Measurements from ENCODE around the gene ODC1. TPM values are rescaled to one million over a fixed set of nuclear protein-coding genes. Genes with fewer than 3 reads are reported as not detected.

ODC1 gene
- total RNA-seq, 1 donor from 2014 or later = 52.8 TPM

DNA sequence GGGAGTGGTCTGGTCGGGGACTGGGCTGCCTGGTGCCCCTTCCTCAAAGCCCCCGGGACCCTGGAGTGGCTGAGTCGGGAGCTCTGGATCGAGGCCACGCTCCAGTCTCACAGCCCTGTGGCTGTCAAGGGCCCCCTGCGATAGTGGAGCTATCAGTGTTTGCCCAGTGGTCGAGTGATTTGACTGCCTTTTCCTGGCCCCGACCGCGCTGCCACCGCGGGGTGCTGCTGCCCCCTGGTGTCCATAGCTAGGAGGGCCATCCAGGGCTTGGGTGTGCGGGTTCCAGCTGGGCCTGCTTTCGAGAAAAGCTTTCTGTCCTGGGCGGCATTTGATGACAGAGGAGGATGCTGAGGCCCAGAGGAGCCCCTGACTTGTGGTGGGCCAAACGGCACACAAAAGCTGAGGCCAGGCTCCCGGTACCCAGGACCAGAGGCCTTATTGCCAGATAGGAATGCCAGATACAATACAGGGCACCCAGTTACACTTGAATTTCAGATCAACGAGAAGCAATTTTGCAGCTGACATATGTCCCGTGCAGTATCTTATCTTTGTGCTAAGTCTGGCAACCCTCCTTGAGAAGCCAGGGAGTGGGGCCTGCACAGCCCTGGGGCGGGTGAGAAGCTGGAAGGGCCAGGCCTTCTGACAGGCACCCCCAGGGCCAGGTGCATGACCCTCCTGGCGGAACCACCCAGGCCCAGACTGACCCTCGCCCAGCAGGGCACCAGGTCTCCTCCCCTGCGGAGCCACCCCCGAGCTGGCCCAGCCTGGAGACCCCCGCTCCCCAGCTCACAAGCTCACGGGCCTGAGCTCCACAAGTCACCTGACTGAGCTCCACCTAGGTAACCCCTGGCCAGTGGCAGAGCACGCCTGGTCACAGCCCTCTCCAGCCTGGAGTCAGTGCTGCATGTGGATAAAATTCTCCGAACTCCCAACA, 13.0 kb downstream of the ODC1 start:
- intact Hi-C loops (cut with micrococcal nuclease) = loop anchor here (1.0 kb wide), 8 partner anchors 12 to 621 kb away; no protein-coding TSS in a partner anchor

DNA sequence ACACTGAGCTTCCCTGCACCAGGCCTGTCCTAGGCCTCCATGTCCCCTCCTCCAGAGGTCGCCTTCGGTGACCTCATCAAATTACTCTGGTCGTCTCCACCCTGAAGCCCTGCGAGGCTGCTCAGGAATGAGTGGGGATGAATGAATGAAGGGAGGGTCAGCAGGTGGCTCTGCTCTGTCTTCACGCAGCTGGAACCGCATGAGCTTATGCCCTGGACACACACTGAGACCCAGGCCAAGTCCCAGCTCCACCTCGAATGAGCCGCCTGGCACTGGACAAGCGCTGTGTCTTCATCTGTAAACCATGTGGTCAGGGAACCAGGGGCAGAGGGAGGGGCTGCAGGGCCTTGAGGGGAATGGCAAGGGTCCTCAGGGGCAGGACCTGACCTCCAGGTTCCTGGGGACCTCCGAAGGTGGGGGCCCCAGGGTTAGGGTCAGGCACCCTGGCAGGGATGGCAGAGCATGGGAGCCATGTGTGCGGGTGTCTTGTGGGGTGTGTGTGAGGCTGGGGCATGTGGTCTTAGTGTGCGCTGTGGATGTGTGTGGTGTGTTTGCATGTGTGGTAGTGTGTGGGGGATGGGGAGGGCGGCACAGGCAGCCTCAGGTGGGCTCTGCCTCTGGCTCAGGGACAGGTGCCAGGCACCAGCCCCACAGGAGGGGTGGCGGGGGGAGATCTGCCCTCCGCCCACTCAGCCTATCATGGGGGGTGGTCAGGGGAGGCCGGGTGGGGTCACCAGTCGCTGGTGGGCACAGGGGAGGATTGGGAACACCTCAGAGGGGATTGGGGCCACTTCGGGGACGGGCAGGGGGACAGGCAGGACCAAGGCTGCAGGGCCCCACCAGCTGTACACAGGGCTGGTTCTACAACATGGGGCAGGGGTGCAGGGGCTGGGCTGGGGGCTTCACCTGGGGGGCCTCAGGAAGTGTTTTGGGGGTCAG, 13.9 kb downstream of the ODC1 start:
- intact Hi-C loops (cut with micrococcal nuclease) = no loop called here

DNA sequence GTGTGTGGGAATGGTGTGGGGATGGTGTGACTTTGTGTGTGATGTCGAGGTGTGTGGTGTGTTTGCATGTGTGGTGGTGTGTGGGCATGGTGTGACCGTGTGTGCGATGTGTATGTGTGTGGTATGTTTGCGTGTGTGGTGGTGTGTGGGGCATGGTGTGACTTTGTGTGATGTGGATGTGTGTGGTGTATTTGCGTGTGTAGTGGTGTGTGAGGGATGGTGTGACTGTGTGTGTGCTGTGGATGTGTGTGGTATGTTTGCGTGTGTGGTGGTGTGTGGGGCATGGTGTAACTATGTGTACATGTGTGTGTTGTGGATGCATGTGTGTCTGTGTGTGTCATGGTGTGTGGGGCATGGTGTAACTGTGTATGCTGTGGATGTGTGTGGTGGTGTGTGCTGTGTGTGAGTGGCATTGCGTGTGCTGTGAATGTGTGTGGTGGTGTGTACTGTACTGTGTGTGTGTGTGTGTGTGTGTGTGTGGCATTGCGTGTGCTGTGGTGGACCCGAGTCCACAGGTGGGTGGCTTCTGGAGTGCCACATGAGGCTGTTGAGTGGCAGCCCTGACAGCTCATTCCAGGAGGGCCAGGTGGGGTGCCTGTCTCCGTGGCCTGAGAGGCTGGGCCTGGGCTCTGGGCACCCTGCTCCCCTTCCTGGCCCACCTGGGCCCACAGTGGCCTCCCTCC, 14.7 kb downstream of the ODC1 start:
- intact Hi-C loops (cut with micrococcal nuclease) = no loop called here

DNA sequence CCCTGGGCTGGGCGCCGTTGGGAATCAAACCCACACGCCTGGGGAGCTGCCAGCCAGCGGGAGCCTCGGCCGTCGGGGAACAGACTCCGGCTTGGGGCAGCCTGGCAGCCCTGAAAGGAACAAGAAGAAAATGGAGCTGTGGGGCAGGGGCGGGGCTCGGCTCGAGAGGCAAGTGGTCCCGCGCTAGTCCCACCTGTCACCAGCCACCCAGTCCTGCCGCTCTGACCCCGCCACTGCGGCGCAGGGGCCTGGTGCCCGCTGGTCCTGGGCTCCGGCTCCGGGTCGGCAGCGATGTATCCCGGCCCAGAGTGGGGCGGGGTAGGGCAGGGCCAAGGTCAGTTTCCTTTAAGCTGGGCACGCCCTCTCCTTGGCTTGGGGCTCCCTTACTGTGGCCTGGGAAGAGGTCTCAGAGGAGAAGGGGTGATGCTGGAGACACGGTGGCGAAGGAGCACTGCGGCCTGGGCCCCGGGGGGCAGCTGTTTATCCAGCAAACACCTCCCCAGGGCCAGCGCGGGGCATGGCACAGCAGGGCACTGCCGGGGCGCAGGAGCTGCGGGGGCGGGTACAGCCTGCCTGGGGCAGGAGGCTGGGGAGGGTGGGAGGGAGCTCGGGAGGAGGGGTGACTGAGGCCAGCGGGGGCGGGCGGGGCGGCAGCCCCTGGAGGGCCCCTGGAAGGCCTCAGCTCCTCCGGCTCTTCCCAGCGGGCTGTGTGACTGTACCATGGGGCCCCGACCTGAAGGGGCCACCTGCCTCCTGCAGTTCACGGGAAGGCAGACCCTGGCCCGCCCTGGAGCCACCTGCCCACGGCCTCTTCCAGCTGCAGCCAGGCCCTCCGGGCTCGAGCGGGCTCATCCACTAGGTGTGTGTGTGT, 15.6 kb downstream of the ODC1 start:
- intact Hi-C loops (cut with micrococcal nuclease) = loop anchor here (1.0 kb wide), 1 partner anchor 24 kb away; no protein-coding TSS in a partner anchor

DNA sequence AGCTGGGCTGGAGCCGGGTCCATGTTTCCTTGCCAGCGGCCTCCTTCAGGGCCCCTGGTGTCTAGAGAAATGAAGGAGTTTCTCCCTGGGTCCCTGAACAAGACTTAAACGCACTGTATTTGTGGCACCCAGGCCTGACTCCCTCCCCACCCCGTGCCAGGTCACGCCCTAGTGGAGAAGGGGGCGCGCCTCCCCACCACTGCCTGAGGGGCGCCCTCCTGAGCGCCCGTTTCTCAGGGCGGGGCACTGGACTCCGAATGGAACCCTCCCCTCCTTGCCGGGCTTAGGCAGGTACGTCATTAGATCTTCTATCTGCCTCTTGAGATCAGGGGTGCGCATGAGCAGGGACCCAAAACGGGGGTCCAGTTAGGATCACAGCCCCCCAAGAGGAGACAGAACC, 16.3 kb downstream of the ODC1 start:
- intact Hi-C loops (cut with micrococcal nuclease) = loop anchor here (1.0 kb wide), 1 partner anchor 23 kb away; no protein-coding TSS in a partner anchor

DNA sequence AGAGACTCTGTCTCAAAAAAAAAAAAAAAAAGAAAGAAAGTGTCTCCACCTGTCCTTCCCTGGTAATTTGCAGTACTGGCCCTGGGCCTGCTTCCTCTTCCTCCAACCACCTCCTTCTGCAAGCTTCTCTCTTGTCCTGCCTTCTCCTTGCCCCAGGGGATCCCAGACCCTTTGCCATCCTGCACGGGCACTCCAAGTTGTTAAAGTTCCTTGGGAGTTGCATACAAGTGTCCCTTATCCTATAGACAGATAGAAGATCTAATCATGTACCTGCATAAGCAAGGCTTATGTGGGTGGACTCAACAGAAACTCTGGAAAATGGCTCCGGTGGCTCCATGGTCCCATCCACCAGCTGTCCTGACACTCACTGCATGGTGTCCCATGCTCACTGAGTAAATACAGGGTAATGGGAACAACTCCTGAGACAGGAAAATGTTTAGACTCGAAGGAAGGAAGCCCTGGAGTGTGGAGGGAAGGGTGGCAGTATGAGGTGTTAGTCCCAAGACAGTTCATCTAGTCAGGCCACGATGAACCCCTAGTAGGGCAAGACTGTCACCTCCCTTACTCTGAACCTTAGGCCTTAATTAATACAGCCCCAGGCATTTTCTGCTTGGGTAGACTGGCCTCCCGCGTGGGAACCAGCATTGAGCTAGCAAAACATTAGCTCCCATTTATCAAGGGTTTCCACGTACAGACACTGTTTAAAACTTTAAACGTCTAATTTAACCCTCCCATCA, 17.1 kb downstream of the ODC1 start:
- intact Hi-C loops (cut with micrococcal nuclease) = no loop called here

DNA sequence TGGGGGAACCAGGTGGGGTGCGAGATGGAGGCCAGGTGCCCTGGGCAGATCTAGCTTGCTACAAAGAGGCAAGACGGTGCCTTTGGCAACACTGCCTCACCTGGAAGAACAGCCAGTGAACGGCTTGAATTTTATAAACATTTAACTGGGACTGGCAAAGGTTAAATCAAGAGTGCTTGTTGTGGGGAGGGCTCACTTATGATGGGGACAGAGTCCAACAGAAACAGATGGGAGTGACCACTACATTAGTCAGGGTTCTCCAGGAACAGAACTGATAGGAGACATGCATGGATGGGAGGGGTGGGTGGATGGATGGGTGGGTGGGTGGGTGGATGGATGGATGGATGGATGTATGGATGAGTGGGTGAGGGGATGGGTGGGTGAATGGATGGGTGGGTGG, 19.2 kb downstream of the ODC1 start:
- intact Hi-C loops (cut with micrococcal nuclease) = no loop called here

DNA sequence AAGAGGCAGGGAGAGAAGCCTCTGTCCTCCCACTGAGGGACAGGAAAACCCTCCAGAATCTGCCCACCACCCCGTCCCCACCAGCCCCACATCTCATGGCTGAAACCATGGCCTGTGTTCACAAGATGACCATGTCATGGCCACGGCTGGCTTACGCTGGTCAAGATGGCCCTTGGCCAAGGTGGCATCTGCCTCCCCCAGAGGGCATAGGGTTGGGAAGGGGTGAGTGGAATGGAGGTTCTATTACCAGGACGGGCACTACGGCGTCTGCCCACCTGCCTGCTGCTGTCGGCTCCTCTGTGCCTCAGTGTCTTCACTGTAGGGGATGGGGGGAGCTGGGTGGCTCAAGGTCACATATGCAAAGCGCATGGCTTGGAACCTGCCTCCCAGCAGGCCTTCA, 19.8 kb downstream of the ODC1 start:
- intact Hi-C loops (cut with micrococcal nuclease) = no loop called here

DNA sequence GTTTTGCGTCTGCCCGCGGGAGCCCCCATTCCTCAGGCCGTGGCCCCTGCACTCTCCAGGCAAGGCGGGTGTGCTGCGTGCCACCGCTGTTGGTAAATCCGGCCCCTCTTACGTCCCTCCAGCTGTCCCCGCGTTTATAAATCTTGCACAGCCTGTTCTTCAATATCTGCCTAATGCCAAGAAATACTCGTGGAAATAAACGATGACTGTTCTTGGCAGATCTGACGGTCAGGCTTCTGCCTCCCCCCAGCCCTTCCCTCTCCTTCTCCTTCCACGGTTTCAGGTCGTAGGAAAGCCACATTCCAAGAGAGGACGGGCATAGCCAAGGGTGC, 20.5 kb downstream of the ODC1 start:
- intact Hi-C loops (cut with micrococcal nuclease) = no loop called here

DNA sequence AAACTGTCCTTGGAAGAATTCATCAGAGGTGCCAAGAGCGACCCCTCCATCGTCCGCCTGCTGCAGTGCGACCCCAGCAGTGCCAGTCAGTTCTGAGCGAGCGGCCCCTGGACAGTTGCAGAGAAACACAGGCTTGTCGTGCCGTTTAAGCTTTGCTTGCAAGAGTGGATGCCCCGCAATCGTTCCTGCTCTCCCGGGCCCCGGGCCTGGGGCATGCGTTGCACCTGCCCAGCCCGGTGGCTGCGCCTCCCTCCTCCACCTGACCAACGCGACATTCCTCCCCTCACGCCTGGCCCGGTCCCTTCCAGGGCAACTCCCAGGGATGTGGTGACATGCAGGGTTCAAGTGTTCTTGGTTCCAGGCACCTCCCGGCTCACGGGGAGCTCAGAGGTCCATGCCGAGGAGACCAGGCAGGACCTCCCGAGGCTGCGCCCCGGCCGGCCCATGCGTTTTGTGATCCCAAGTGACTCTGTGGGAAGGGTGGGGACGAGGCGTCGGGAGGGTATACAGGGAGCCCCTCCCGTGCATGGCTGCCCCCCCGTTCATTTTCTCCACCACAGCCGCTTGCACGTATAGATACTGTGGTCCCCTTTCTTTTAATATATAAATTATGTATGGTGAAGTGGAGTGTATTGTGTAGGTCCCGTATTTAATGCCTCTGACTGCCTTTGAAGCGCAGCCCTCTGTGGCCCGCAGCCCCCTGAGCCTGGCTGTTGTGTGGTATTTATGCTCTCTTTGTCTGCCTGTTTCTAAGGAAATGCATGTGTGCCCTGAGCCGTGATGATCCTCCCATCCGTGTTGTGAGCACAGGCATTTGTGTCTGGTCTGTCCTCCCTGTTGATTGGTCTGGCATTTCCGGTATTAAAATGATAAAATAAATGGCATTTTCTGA, 21.2 kb downstream of the ODC1 start:
- intact Hi-C loops (cut with micrococcal nuclease) = no loop called here

DNA sequence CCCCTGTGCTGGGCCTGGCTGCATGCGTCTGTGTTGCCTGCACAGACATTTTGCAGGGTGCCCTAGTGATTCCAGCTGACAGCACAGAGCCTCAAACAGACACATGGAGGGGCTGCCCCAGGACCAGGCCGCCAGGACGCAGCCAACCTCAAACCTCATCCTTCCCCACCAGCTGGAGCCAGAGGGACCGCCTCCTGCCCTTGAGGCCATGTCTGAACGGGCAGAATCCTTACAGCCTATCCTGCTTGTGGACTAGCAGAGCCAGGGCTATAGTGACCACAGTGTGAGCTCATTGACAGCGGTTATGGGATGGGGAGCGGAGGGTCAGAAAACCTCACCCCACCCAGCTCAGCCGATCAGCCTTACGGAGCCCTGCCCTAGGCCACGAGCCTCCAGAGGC, 22.4 kb downstream of the ODC1 start:
- intact Hi-C loops (cut with micrococcal nuclease) = no loop called here

DNA sequence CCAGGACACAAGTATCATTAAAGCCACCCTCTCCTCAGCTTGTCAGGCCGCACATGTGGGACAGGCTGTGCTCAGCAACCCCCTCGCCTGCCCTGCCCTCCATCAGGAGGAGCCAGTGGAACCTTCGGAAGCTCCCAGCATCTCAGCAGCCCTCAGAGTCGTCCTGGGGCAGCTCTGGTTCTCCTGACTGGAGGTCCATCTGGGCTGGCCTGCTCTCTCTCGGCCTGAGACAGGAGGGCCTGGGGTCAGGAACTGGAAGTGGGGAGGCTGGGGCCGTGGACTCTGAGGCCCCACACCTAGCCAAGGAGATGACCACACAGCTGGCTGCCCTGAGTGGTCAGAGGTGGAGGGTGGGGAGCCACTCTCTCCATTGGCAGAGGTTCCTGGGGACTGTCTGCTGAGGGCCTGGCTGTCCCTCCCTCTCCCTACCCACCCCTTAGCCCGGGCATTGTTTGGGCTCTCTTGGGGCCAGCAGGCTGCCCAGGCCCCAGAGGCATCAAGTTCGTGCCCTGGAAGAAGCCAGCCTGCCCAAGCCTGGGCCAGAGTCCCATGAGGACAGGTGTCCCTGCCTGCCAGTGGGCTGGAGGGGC, 23.1 kb downstream of the ODC1 start:
- intact Hi-C loops (cut with micrococcal nuclease) = no loop called here

DNA sequence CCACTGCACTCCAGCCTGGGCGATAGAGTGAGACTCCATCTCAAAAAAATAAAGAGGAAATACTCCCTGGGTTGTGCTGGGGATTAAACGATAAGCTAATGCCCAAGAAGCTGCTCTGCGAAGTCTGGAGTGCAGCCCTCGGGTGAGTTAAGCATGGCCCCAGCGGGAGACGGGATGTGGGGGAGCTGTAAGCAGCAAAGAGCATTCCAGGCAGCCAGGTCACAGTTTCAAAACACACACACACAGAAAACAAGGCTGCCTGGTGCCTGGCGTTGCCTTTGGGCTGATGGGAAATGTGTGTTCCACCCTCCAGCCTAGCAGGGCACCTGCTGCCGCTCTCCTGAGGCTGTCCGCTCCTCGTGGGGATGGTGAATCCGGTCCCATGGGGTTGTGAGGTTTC, 24.1 kb downstream of the ODC1 start:
- intact Hi-C loops (cut with micrococcal nuclease) = no loop called here

DNA sequence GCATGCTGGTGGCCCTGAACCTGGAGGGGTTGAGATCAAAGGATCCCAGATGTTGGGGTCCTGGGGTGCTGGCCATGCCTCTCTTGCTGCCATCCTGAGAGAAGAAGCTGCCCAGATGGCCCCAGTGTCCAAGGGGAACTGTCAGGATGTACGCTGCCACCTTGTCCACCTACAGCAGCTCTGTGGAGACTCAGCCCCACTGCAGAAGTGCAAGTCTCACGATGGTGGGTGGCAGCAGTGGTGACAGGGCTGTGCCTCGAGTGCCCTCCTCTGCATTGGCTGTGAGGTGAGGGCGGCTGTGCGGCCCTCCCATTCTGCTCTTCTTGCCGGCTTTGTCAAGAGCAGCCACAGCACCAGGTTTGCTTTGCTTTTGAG, 24.7 kb downstream of the ODC1 start:
- intact Hi-C loops (cut with micrococcal nuclease) = no loop called here

DNA sequence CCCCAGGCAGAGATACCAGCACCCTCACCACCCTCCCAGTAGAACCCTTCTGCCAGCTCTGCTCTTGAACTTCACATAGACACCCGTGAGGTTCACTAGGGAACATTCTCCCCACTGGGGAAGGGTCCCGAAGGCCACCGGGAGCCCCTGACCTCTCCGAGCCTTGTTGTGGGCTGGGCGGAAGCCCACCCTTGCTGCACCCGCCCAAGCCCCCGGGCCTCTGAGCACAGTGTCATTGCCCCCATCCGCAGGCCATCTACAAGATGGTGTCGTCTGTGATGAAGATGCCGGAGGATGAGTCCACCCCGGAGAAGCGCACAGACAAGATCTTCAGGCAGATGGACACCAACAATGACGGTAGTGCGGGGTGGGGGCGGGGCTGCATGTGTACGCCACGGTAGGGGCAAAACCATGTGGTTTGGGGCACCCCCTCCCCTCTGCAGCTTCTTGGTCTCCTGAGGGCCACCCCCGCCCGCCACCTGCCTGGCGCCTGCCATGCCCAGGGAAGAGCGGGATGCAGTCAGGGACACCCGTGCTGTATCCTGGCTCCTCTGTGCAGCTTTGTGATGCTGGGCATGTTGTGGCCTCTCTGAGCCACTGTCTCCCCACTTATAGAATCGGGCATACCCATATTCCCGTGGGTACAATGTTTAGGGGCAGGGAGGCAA, 25.3 kb downstream of the ODC1 start:
- intact Hi-C loops (cut with micrococcal nuclease) = no loop called here

DNA sequence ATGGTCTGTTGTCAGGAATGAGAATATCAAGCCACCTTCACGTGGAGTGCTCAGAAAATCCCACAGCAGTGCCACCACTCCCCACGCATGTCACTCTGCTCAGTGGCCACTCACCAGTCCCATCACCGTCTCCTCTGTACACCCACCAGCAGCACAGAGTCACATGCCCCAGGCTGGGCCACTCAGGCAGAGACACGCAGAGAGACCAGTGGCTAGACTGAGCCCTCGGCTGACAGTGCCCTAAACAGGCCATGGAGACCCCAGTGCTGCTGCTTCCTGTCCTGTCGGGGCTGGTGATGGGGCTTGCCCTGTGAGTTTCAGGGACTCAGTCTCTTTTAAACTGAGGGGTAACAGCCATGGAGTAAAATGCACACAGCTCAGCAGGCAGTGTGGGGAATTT, 25.9 kb downstream of the ODC1 start:
- intact Hi-C loops (cut with micrococcal nuclease) = no loop called here

DNA sequence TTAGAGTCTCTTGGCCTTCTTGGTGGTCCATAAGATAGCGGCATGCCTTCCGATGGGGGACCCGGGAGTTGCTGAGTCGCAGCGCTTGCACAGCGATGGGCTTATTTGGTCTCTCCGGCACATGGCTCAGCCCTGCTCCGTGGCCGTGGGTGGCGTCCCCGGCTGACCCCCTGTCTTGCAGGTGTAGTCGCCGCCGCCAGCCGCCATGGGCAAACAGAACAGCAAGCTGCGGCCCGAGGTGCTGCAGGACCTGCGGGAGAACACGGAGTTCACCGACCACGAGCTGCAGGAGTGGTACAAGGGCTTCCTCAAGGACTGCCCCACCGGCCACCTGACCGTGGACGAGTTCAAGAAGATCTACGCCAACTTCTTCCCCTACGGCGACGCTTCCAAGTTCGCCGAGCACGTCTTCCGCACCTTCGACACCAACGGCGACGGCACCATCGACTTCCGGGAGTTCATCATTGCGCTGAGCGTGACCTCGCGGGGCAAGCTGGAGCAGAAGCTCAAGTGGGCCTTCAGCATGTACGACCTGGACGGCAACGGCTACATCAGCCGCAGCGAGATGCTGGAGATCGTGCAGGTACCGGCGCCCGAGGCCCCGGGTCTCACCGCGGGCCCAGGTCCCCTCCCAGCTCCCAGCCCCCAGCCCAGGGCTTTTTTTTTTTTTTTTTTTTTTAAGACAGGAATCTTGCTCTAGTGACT, 28.4 kb downstream of the ODC1 start:
- intact Hi-C loops (cut with micrococcal nuclease) = no loop called here

Measured in T-helper 1 cell treated with Interleukin-12 subunit alpha and Interleukin-12 subunit beta and Interleukin-4 antibody, amounts not matched to agents 30 ng/mL and 1 ng/mL, for 36 hours (primary cell).